Activated CD8-positive, alpha-beta memory T cell treated with anti-CD3 and anti-CD28 coated beads for 1 hour (primary cell): Measurements from ENCODE around the gene TENM4.

Experiments
- DNase-seq, 2 donors: peaks; one replicate each; pipeline ENCODE4 v3.0.0-alpha.2; 2020; ENCODE audit warnings: low read depth in 1 of 2; ENCODE audit errors: extremely low read depth in 1 of 2

TENM4 gene

GRCh38 chr11:79353706-79354105 is 87.1 kb downstream of the TENM4 start:
- DNase-seq: no peak

- DNase-seq: no peak
Measured at GRCh38 chr11:79352349-79352703, 88.5 kb downstream of the TENM4 start.

DNA sequence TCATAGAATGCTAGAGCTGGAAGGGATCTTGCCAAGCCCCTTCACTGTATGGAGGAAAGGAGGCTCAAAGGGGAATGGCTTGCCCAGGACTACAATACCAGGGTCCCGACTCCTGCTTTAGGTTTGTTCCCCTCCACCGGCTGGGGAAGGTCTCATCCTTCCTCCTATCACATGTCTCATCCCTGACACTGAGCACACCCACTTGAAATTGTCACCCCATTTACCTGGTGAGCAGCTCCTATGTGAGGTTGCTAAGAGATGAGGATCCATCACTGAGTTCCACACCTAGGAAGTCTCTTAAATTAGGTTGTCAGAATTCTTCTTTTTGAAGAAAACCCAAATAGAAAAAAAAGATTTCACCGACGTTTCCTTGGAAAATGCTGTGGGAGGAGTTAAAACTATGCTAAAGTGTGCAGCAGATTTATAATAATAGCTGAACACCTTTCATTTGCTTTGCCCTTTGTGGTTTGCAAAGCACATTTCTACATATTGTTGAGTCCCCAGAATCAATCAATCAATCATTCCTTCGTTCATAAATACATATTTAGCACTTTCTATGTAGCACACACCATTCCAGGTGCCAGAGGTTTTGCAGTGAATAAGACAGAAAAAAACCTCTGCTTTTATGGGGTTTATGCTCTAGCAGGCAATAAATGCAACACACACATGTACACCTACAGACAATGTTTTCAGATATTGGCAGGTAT is 91.7 kb downstream of the TENM4 start:
- DNase-seq: no peak

DNA sequence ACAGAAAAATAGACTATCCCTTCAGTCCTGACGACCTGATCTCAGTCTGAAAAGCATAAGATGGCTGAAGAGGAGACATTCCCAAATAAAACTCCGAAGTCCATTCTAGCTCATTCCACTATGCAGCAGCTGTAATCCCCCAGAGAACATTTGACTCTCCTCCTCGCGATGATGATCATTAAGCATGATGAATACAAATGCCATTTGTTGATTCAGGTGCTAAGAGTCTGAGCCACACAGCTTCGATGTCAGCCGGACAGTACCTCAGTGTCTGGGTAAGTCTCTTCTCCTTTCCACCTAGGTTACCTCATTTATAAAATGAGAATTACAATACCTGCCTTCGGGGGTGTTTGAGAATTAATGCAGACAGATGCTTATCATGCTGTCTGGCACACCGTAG is 94.8 kb downstream of the TENM4 start:
- no peak for DNase-seq

GRCh38 chr11:79344753-79345294 is 96.0 kb downstream of the TENM4 start:
- no peak for DNase-seq

DNA sequence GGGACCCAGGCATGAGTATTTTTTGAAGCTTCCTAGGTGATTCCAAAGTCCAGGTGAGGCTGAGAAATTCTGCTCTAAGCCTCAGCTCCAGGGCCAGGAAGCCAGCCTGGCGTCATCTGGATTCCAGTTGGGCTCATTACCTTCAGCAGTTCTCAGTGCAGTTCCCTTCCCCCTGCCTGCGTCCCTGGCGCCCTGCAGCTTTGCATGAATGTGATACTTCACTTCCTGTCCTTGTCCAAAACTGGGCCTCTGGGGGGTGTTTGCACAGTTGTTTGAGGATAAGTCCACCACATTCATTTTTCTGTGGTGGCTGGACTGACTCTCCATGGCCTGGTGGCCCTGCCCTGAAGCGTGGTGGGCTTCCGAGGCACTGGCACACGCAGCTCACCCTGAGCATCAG is 98.1 kb downstream of the TENM4 start:
- DNase-seq: no peak

GRCh38 chr11:79342236-79342635 is 98.6 kb downstream of the TENM4 start:
- no peak for DNase-seq

DNA sequence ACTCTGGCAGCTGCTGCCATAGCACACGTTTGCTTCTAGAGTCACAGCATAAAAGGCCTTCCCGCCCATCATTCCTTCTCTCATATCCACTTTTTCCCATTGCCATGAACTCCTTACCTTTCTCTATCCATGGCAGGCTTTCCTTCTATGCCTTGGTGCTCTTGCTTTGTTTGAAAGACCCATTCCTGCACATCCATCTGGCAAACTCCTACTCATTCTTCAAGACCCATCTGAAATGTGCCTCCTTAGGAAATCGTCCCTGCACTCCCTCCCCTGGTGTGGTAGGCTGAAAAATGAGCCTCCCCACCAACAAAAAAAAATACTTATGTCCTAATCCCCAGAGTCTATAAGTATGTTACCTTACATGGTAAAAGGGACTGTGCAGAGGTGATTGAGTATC is 100.3 kb downstream of the TENM4 start:
- no peak for DNase-seq

DNA sequence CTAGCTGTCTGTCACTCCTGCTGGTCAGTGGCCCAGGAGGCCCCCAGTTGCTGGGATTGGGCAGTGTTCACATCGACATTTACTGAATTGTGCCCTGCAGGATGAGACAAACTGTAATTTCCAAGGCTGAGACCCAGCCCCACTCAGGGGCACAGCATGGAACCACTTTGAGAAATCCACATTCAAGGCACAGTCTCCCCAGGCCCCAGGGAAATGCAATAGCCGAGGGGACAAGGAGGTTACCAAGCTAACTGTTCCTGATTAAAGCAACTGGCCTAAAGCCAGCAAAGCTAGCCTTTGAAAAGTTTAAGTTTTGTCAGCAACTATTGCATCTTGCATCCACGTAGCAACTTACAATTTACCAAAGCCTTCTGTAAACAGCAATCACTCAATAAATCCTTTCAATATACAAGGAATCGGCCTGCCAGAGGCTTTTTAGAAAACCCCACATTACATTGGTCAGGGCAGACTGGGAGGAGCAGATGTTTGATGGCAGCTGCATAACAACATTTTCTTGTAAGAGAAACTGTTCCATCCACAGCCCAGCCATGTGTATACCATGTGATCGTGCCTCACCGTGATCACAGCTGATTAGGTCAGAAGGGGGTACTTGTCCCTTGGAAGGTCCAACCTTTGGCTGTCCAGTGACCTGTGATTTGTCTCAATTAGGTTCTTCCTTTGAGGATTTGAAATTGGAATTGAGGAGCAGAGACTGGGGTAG is 103.9 kb downstream of the TENM4 start:
- DNase-seq: no peak

DNA sequence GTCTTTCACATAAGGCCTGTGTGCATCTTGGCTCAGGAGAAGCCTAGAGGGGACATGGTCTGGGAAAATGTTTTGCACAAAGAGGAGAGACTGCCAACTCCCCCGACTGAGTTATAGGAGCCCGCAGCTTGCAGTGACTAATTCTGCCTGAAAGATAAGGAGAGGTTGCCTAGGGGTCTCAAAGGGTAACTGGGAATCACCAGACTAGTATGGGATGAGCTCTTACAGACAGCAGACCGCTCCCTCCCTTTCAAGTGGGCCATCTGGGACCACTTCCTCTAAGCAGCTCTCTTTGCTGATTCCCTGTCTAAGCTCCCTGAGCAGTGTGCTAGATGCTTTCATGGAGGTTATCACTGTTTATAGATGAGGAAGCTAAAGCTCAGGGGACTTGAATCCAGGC is 105.1 kb downstream of the TENM4 start:
- DNase-seq: no peak

DNA sequence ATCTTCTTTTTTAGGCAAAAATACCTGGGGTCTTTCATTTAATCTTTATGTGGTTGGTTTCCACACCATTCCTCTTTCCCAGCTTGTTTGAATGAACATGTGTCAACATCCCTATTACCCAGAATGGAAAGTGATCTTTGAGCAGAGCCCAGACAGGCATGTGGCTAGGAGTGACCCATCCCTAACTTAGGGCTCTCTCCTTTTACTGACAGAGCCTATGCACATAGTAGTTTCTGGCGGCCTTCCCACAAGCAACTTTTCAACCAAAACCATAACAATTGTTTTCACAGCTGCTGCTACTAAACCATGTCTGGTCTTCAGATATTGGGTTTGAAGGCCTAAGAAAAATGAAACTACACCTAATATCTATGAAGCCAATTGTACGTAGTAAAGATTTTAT is 107.5 kb downstream of the TENM4 start:
- no peak for DNase-seq

GRCh38 chr11:79332017-79332416 is 108.8 kb downstream of the TENM4 start:
- DNase-seq: no peak

- DNase-seq: no peak
Measured at GRCh38 chr11:79331203-79331901, 109.5 kb downstream of the TENM4 start.

GRCh38 chr11:79330651-79331050 is 110.2 kb downstream of the TENM4 start:
- no peak for DNase-seq

DNA sequence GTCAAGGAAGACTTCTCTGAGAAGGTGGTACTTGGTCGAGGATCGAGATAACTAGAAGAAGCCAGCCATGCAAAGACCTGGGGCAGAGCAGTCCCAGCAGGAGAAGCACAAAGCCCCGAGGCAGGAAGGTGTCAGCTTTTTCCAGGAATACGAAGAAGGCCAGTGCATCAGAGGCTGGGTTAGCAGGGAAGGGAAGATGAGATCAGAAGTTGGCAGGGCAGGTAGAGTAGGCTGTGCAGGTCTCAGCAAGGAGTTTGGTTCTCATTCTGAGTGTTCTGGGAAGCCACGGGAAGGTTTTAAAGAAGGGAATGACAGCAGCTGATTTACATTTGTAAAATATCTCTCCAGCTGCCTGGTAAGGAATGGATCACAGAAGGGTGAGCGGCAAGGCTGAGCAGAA is 111.3 kb downstream of the TENM4 start:
- DNase-seq: no peak

- no peak for DNase-seq
Measured at GRCh38 chr11:79328402-79328801, 112.4 kb downstream of the TENM4 start.

- no peak for DNase-seq
Measured at GRCh38 chr11:79325851-79326250, 115.0 kb downstream of the TENM4 start.

DNA sequence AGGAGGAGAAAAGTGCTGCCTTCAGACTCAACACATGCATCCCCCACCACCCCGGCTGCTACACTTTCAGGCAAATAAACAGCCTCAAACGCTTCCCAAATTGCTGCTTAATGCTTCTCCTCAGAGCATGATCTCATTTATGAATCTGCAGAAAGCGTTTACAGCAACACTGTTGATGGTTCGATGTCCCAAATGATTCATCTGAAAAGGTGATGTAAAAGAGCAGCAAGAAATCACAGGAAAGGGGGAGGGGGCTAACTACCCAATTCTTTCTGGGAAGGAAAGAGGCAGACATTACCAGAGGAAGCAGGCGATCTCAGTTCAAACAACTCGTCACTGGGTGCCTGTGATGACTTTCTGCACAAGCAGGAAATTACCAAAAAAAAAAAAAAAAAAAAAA is 119.6 kb downstream of the TENM4 start:
- DNase-seq: no peak

GRCh38 chr11:79314906-79315689 is 125.7 kb downstream of the TENM4 start:
- no peak for DNase-seq

GRCh38 chr11:79313530-79313913 is 127.3 kb downstream of the TENM4 start:
- no peak for DNase-seq
